Measurements from ENCODE around the gene UBE4A. TPM values are rescaled to one million over a fixed set of nuclear protein-coding genes. Genes with fewer than 3 reads are reported as not detected.
A peak's percentile ranks its signal among the peaks of the same experiment; 100 is the strongest.

UBE4A gene
- total and polyA plus RNA-seq, 9 of the 15 experiments (the other 6 are each of a cell fraction or from before 2014, with no cell fraction given), result 13.5 to 45.2 (median 26.8) TPM

DNA sequence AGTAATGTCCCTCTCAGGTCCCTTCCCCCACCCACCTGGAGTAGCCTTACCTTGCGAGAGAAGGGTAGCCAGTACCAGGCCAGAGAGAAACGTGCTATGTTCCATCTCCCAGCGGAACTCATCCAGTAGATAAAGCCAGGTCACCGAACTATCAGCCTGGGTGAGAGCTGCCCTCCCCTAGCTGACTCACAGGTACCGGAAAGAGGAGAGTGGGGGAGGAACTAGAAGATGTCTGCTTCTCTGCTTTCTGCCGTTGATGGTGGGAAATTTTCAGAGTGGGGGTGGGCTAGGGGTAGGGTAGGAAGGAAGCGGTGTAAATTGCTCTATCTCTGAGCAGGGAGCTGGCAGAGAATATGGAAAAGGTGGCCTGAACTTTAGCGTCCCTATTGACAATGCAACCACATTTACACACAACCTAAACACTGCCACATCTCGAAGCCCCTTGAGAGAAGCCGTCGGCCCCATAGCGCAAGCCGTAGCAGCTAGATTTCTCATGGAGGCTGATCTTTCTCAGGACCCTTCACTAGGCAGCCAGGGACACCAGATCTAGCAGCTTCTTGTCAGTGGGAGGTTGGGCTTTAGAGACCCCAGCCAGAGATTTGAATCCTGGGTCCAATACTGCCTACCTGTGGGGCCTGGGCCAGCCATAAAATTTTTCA, 16.8 kb upstream of the UBE4A start, which contains the start of gene CD3D (continued):
- TF ChIP-seq RBBP5 (IDR thresholded peaks at IDR 0.05; ENCODE audit: borderline replicate concordance, insufficient read depth, low read length, poor library complexity, severe bottlenecking) (peak; percentile 55), ZNF431 (CRISPR knock-in tag; IDR thresholded peaks at IDR 0.05) (no peak), SRF (CRISPR knock-in tag; IDR thresholded peaks at IDR 0.05) (no peak), ETV6 (IDR thresholded peaks at IDR 0.05; ENCODE audit: borderline replicate concordance in 1 of 2, low read depth in 2 of 2, low read length in 1 of 2) (0 out of 4 replicates have a peak, but pooled peaks of 1 of the 2 experiments have one; percentile 45), ETV6 (CRISPR knock-in tag; IDR thresholded peaks at IDR 0.05; ENCODE audit: borderline replicate concordance) (no peak), LCOR (CRISPR knock-in tag; IDR thresholded peaks at IDR 0.05) (no peak), E2F3 (CRISPR knock-in tag; IDR thresholded peaks at IDR 0.05) (no peak), ZNF778 (CRISPR knock-in tag; IDR thresholded peaks at IDR 0.05) (no peak), USF1 (CRISPR knock-in tag; IDR thresholded peaks at IDR 0.05) (no peak), JUN (IDR thresholded peaks at IDR 0.05; ENCODE audit: borderline replicate concordance, low read depth, low read length) (peak; percentile 33; the same call in 1 of the 2 replicates), JUN (CRISPR knock-in tag; IDR thresholded peaks at IDR 0.05; ENCODE audit: borderline replicate concordance) (no peak), TGIF2 (CRISPR knock-in tag; IDR thresholded peaks at IDR 0.05) (no peak), AFF1 (IDR thresholded peaks at IDR 0.05; ENCODE audit: low read depth in 1 of 2, partially characterized antibody in 2 of 2) (no peak), BRF1 (IDR thresholded peaks at IDR 0.05; ENCODE audit: borderline replicate concordance, extremely low read depth, insufficient read length) (no peak), ZNF740 (CRISPR knock-in tag; IDR thresholded peaks at IDR 0.05) (0 out of 2 replicates have a peak, but pooled peaks have one; percentile 29), ZNF740 (tag; IDR thresholded peaks at IDR 0.05) (no peak)
- TF ChIP-seq, protein P1, sequence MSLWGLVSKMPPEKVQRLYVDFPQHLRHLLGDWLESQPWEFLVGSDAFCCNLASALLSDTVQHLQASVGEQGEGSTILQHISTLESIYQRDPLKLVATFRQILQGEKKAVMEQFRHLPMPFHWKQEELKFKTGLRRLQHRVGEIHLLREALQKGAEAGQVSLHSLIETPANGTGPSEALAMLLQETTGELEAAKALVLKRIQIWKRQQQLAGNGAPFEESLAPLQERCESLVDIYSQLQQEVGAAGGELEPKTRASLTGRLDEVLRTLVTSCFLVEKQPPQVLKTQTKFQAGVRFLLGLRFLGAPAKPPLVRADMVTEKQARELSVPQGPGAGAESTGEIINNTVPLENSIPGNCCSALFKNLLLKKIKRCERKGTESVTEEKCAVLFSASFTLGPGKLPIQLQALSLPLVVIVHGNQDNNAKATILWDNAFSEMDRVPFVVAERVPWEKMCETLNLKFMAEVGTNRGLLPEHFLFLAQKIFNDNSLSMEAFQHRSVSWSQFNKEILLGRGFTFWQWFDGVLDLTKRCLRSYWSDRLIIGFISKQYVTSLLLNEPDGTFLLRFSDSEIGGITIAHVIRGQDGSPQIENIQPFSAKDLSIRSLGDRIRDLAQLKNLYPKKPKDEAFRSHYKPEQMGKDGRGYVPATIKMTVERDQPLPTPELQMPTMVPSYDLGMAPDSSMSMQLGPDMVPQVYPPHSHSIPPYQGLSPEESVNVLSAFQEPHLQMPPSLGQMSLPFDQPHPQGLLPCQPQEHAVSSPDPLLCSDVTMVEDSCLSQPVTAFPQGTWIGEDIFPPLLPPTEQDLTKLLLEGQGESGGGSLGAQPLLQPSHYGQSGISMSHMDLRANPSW (CRISPR knock-in tag; IDR thresholded peaks at IDR 0.05), result no peak

Data from K562 (cell line).